OCI-LY7 (cell line): ENCODE measurements around the gene EXTL2. TPM values are rescaled to one million over a fixed set of nuclear protein-coding genes. Genes with fewer than 3 reads are reported as not detected.

Experiments used
- BruUV-seq: library from RNA; stranded (reverse); fragments of 400-500 nt; replicated peaks from 2 replicates; lab custom pipeline; 2021; lab: Mats Ljungman, UMichigan
- CTCF ChIA-PET: fragments of 300-600 bp; sonication (Branson Sonifier 250); formaldehyde crosslinking; loops from one replicate; lab custom pipeline; 2022; ENCODE audit warnings: antibody characterized with exemption; ENCODE audit not compliant: unreplicated experiment; lab: Charles Lee
- POLR2A ChIA-PET: fragments of 300-600 bp; sonication (Branson Sonifier 250); formaldehyde crosslinking; loops from one replicate; lab custom pipeline; 2022; ENCODE audit warnings: antibody characterized with exemption; lab: Charles Lee
- DNase-seq: peaks from one replicate; pipeline ENCODE4 v3.0.0-alpha.2; 2015; ENCODE audit warnings: low spot score
- H2AFZ ChIP-seq: fragments of 200-600 bp; sonication (generic), shearing (Covaris generic); 2 replicates; pipeline ENCODE4 v1.6.1; 2014; ENCODE audit warnings: mild to moderate bottlenecking, antibody characterized with exemption, low read length, moderate library complexity
- H3K27ac ChIP-seq: fragments of 200-600 bp; sonication (generic); 2 replicates; pipeline ENCODE4 v1.5.1; 2014; ENCODE audit warnings: mixed run types, low read depth, mild to moderate bottlenecking, moderate library complexity, low read length, inconsistent platforms; ENCODE audit not compliant: poor library complexity, severe bottlenecking
- H3K36me3 ChIP-seq: fragments of 200-600 bp; sonication (generic); 2 replicates; pipeline ENCODE4 v1.6.1; 2014; ENCODE audit warnings: mild to moderate bottlenecking, antibody characterized with exemption, low read length, moderate library complexity, mixed read lengths; ENCODE audit not compliant: insufficient read depth
- H3K4me1 ChIP-seq: fragments of 200-600 bp; sonication (generic); 2 replicates; pipeline ENCODE4 v1.5.1; 2014; ENCODE audit warnings: mild to moderate bottlenecking, low read length; ENCODE audit not compliant: insufficient read depth, poor library complexity, severe bottlenecking
- H3K4me2 ChIP-seq: fragments of 200-600 bp; sonication (generic); 2 replicates; pipeline ENCODE4 v1.6.1; 2014; ENCODE audit warnings: mild to moderate bottlenecking, low read length
- H3K4me3 ChIP-seq: fragments of 200-600 bp; sonication (generic); 2 replicates; pipeline ENCODE4 v1.5.1; 2014; ENCODE audit warnings: mild to moderate bottlenecking, low read depth, low read length; ENCODE audit not compliant: poor library complexity, severe bottlenecking
- H3K79me2 ChIP-seq: fragments of 200-600 bp; sonication (generic); 2 replicates; pipeline ENCODE4 v1.6.1; 2016; ENCODE audit warnings: low read depth, mild to moderate bottlenecking, low read length, moderate library complexity, mixed read lengths; ENCODE audit not compliant: insufficient read depth
- H3K9me2 ChIP-seq: fragments of 200-600 bp; sonication (generic); 2 replicates; pipeline ENCODE4 v1.6.1; 2016; ENCODE audit warnings: mild to moderate bottlenecking, low read length, mixed read lengths; ENCODE audit not compliant: insufficient read depth
- H3K9me3 ChIP-seq: fragments of 200-600 bp; sonication (generic); 2 replicates; pipeline ENCODE4 v1.6.1; 2014; ENCODE audit warnings: mild to moderate bottlenecking, mixed run types, low read length, mixed read lengths
- H4K20me1 ChIP-seq: fragments of 200-600 bp; sonication (generic); 2 replicates; pipeline ENCODE4 v1.6.1; 2014; ENCODE audit warnings: mild to moderate bottlenecking, antibody characterized with exemption, low read length, moderate library complexity, mixed read lengths; ENCODE audit not compliant: insufficient read depth
- CTCF ChIP-seq: fragments of 200-600 bp; sonication (generic); conservative IDR thresholded peaks from 2 replicates; pipeline ENCODE4 v1.5.1; 2014; ENCODE audit warnings: mild to moderate bottlenecking, antibody characterized with exemption, low read length, moderate library complexity, mixed read lengths
- EZH2phosphoT487 ChIP-seq: fragments of 200-600 bp; sonication (generic); IDR thresholded peaks from 2 replicates; pipeline ENCODE4 v1.6.1; 2018; ENCODE audit warnings: low read depth, borderline replicate concordance, mild to moderate bottlenecking, mixed run types, antibody characterized with exemption, low read length, moderate library complexity, mixed read lengths
- intact Hi-C: fragments of 100-400 bp; cut with micrococcal nuclease; formaldehyde crosslinking; loops from one replicate; pipeline ENCODE4 v1.10.0; 2022; ENCODE audit not compliant: unreplicated experiment
- total RNA-seq, 2 experiments: library from RNA; depleted of rRNA in 1 of 2; stranded (reverse); fragments of >200 nt in 1 of 2; shearing (Covaris generic) in 1 of 2; gene quantifications; 2 replicates each; pipeline ENCODE4 v1.2.3, GENCODE V29; 2014 to 2022

EXTL2 gene
- total RNA-seq, 2 experiments from 2014 or later, result 7.0 to 9.8 TPM

GRCh38 chr1:100896481-100896982, 1.9 kb upstream of the EXTL2 start:
- H3K79me2 ChIP-seq, result peaks cover 43% of the 10 kb centered on the region; the same call in 1 of the 2 replicates
- peaks cover 30% of the 10 kb centered on the region for H3K4me1 ChIP-seq
- CTCF ChIA-PET, result no interaction called here
- peak overlapping the region; percentile 94 for H3K4me2 ChIP-seq
- peak overlapping the region; percentile 77 for H3K27ac ChIP-seq
- H2AFZ ChIP-seq, result peak overlapping the region; percentile 95
- H3K9me2 ChIP-seq, result no peaks in the 10 kb centered on the region
- peaks cover under 1% of the 10 kb centered on the region; the same call in 1 of the 2 replicates for H3K9me3 ChIP-seq
- TF ChIP-seq CTCF (no peak), EZH2phosphoT487 (no peak)
- H4K20me1 ChIP-seq, result peaks cover 8% of the 10 kb centered on the region; the same call in 1 of the 2 replicates
- POLR2A ChIA-PET, result interaction anchor here (0.6 to 2.3 kb wide), 4 partner anchors 11 to 66 kb away, joined by 3 to 18 read pairs (median 4); no protein-coding TSS in a partner anchor
- BruUV-seq, result no TSS peak
- intact Hi-C loops, result loop anchor here (10.0 kb wide), 4 partner anchors 538 to 862 kb away; partner anchors contain the start of genes RTCA, SASS6 and TRMT13
- peaks cover 41% of the 10 kb centered on the region for H3K36me3 ChIP-seq
- H3K4me3 ChIP-seq, result peak overlapping the region; percentile 99
- DNase-seq, result peak; percentile 64

GRCh38 chr1:100895540-100896480, 1.2 kb upstream of the EXTL2 start, which contains the start of gene SLC30A7:
Gene SLC30A7, plus strand, starts transcription at chr1:100896090. Its CDS starts 173 bp downstream, at chr1:100896263.
- intact Hi-C loops, result loop anchor here (10.0 kb wide), 4 partner anchors 539 to 861 kb away; partner anchors contain the start of genes RTCA, SASS6 and TRMT13
- TF ChIP-seq CTCF (no peak), EZH2phosphoT487 (no peak)
- POLR2A ChIA-PET, result interaction anchor here (0.6 to 2.3 kb wide), 8 partner anchors 10 to 849 kb away, joined by 3 to 18 read pairs (median 3); no protein-coding TSS in a partner anchor

More at GRCh38 chr1:100895540-100896480, 1.2 kb upstream of the EXTL2 start, which contains the start of gene SLC30A7:
- Histone ChIP-seq H3K4me1 (peaks cover 30% of the 10 kb centered on the region), H2AFZ (peak within 1 kb of the TSS; percentile 95), H3K27ac (peak within 1 kb of the TSS; percentile 77), H3K4me3 (peak within 1 kb of the TSS; percentile 99), H3K79me2 (peaks cover 43% of the 10 kb centered on the region; the same call in 1 of the 2 replicates), H3K4me2 (peak within 1 kb of the TSS; percentile 94), H3K36me3 (peaks cover 39% of the 10 kb centered on the region), H3K9me2 (no peaks in the 10 kb centered on the region), H3K9me3 (peaks cover 7% of the 10 kb centered on the region; the same call in 1 of the 2 replicates), H4K20me1 (peaks cover 8% of the 10 kb centered on the region; the same call in 1 of the 2 replicates)
- CTCF ChIA-PET, result no interaction called here
- DNase-seq, result peak; percentile 88
- BruUV-seq, result TSS peak; percentile 75
